CD8-positive, alpha-beta memory T cell (primary cell): ENCODE measurements around the gene PDPR. TPM values are rescaled to one million over a fixed set of nuclear protein-coding genes. Genes with fewer than 3 reads are reported as not detected.
A peak's percentile ranks its signal among the peaks of the same experiment; 100 is the strongest.
"Not testable (repeated sequence)": the region's sequence is repeated elsewhere in the genome, so short reads cannot be mapped to it uniquely, and the experiment has no call there.

Source experiments
- CTCF ChIA-PET: fragments of 350-600 bp; sonication (Branson Sonifier 250); formaldehyde crosslinking; loops from one replicate; lab custom pipeline; 2021; ENCODE audit warnings: antibody characterized with exemption; lab: Charles Lee
- POLR2A ChIA-PET: fragments of 350-600 bp; sonication (Branson Sonifier 250); formaldehyde crosslinking; loops from one replicate; lab custom pipeline; 2021; ENCODE audit warnings: antibody characterized with exemption; lab: Charles Lee
- DNase-seq, 5 donors: peaks; one replicate each; pipeline versions ENCODE4 v3.0.0 to v3.0.0-alpha.2; 2020 to 2022; ENCODE audit warnings: mixed read lengths in 1 of 5
- H3K27ac ChIP-seq: one replicate; pipeline ENCODE4 v1.7.0; 2013; ENCODE audit warnings: low read depth, mild to moderate bottlenecking, low read length, moderate library complexity
- H3K27me3 ChIP-seq: 2 replicates; pipeline ENCODE4 v1.7.0; 2013; ENCODE audit warnings: low read length, mild to moderate bottlenecking; ENCODE audit not compliant: insufficient read depth, poor library complexity, severe bottlenecking
- H3K36me3 ChIP-seq: 2 replicates; pipeline ENCODE4 v1.7.0; 2013; ENCODE audit warnings: mild to moderate bottlenecking, low read length, moderate library complexity; ENCODE audit not compliant: insufficient read depth
- H3K4me1 ChIP-seq: 2 replicates; pipeline ENCODE4 v1.7.0; 2013; ENCODE audit warnings: mild to moderate bottlenecking, low read length, moderate library complexity; ENCODE audit not compliant: insufficient read depth
- H3K4me3 ChIP-seq: 2 replicates; pipeline ENCODE4 v1.7.0; 2013; ENCODE audit warnings: mild to moderate bottlenecking, low read length
- H3K9me3 ChIP-seq: 2 replicates; pipeline ENCODE4 v1.7.0; 2013; ENCODE audit warnings: mild to moderate bottlenecking, low read length
- H3K27ac Mint-ChIP-seq, 8 donors: one replicate each; pipeline ENCODE4 v1.8.0; 2020 to 2021; ENCODE audit warnings: mixed read lengths in 8 of 8, mild to moderate bottlenecking in 6 of 8, inconsistent platforms in 3 of 8, moderate library complexity in 3 of 8
- H3K27me3 Mint-ChIP-seq, 2 donors: one replicate each; pipeline ENCODE4 v1.8.0; 2020 to 2021; ENCODE audit warnings: mixed read lengths in 2 of 2, mild to moderate bottlenecking in 1 of 2, moderate library complexity in 1 of 2
- H3K36me3 Mint-ChIP-seq, 3 donors: one replicate each; pipeline ENCODE4 v1.8.0; 2020 to 2021; ENCODE audit warnings: mixed read lengths in 3 of 3, inconsistent platforms in 1 of 3, mild to moderate bottlenecking in 1 of 3
- H3K4me1 Mint-ChIP-seq, 3 donors: one replicate each; pipeline ENCODE4 v1.8.0; 2020 to 2021; ENCODE audit warnings: mixed read lengths in 3 of 3, inconsistent platforms in 1 of 3, mild to moderate bottlenecking in 1 of 3
- H3K4me3 Mint-ChIP-seq, 7 donors: one replicate each; pipeline ENCODE4 v1.8.0; 2020 to 2021; ENCODE audit warnings: mixed read lengths in 7 of 7, mild to moderate bottlenecking in 6 of 7, moderate library complexity in 4 of 7, inconsistent platforms in 2 of 7
- H3K9me3 Mint-ChIP-seq, 5 donors: one replicate each; pipeline ENCODE4 v1.8.0; 2020 to 2022; ENCODE audit warnings: mixed read lengths in 5 of 5, mild to moderate bottlenecking in 3 of 5, moderate library complexity in 2 of 5, inconsistent platforms in 1 of 5
- polyA plus RNA-seq: library from polyadenylated mRNA; unstranded; fragments of 300-500 nt; fragmentation: Illumina TruSeq; gene quantifications from one replicate; pipeline ENCODE4 v1.2.3, GENCODE V29; 2021
- total RNA-seq, 2 experiments: library from RNA; stranded (reverse); gene quantifications; one replicate each; pipeline ENCODE4 v1.2.3, GENCODE V29; 2021

PDPR gene
- total and polyA plus RNA-seq, 3 experiments from 2014 or later: 11.5 to 21.8 (median 21.1) TPM

GRCh38 chr16:70204010-70204409 lies 89.9 kb downstream of the PDPR start:
- H3K4me1 Mint-ChIP-seq, H3K36me3 ChIP-seq, H3K9me3 Mint-ChIP-seq, H3K27ac ChIP-seq, H3K4me3 Mint-ChIP-seq, H3K27me3 Mint-ChIP-seq, POLR2A ChIA-PET, H3K27ac Mint-ChIP-seq, H3K4me1 ChIP-seq, DNase-seq, CTCF ChIA-PET, H3K4me3 ChIP-seq, H3K9me3 ChIP-seq, H3K27me3 ChIP-seq: not testable (repeated sequence)
- H3K36me3 Mint-ChIP-seq: peaks cover 0 to 16% (median 3%) of the 10 kb centered on the region in 3 donors

DNA sequence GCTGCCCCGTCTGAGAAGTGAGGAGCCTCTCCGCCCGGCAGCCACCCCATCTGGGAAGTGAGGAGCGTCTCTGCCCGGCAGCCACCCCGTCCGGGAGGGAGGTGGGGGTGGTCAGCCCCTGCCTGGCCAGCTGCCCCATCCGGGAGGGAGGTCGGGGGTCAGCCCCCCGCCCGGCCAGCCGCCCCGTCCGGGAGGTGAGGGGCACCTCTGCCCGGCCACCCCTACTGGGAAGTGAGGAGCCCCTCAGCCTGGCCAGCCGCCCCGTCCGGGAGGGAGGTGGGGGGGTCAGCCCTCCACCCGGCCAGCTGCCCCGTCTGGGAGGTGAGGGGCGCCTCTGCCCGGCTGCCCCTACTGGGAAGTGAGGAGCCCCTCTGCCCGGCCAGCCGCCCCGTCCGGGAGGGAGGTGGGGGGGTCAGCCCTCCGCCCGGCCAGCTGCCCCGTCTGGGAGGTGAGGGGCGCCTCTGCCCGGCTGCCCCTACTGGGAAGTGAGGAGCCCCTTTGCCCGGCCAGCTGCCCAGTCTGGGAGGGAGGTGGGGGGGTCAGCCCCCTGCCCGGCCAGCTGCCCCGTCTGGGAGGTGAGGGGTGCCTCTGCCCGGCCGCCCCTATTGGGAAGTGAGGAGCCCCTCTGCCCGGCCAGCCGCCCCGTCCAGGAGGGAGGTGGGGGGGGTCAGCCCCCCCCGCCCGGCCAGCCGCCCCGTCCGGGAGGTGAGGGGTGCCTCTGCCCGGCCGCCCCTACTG lies 90.7 kb downstream of the PDPR start:
- H3K4me1 ChIP-seq, H3K4me3 Mint-ChIP-seq, H3K4me3 ChIP-seq, H3K9me3 ChIP-seq, H3K9me3 Mint-ChIP-seq, DNase-seq, H3K27me3 ChIP-seq, H3K27ac Mint-ChIP-seq, CTCF ChIA-PET, POLR2A ChIA-PET, H3K27ac ChIP-seq, H3K36me3 ChIP-seq, H3K27me3 Mint-ChIP-seq, H3K4me1 Mint-ChIP-seq: not testable (repeated sequence)
- H3K36me3 Mint-ChIP-seq: peaks cover 0 to 21% (median 3%) of the 10 kb centered on the region in 3 donors

GRCh38 chr16:70206382-70206781 lies 92.2 kb downstream of the PDPR start:
- H3K36me3 Mint-ChIP-seq: peaks cover 0 to 31% (median 3%) of the 10 kb centered on the region in 3 donors
- H3K9me3 Mint-ChIP-seq, H3K27ac ChIP-seq, H3K27me3 Mint-ChIP-seq, H3K4me1 ChIP-seq, H3K36me3 ChIP-seq, H3K9me3 ChIP-seq, H3K4me3 ChIP-seq, POLR2A ChIA-PET, CTCF ChIA-PET, H3K4me1 Mint-ChIP-seq, DNase-seq, H3K27me3 ChIP-seq, H3K4me3 Mint-ChIP-seq: not testable (repeated sequence)
- H3K27ac Mint-ChIP-seq: peak overlapping the region in 1 of 8 donors; percentile 16

Other genes starting within 250 kb of the PDPR start
- gene CLEC18A, start 163.0 kb upstream of the PDPR start, total RNA-seq: under 1 TPM; 0.13 to 0.24 TPM
- not detected for gene CLEC18A, start 163.0 kb upstream of the PDPR start, polyA plus RNA-seq
- under 1 TPM; 0.42 to 0.79 TPM for gene CLEC18C, start 59.5 kb downstream of the PDPR start, total RNA-seq
- gene CLEC18C, start 59.5 kb downstream of the PDPR start, polyA plus RNA-seq: not detected
- gene EXOSC6, start 137.6 kb downstream of the PDPR start, total RNA-seq: 10 to 100 TPM; 43.1 to 44.5 TPM
- gene EXOSC6, start 137.6 kb downstream of the PDPR start, polyA plus RNA-seq: 14.3 TPM
- gene AARS1, start 175.2 kb downstream of the PDPR start, total RNA-seq: 100 to 1,000 TPM; 135 to 136 TPM
- 38.6 TPM for gene AARS1, start 175.2 kb downstream of the PDPR start, polyA plus RNA-seq
- gene DDX19B, start 184.9 kb downstream of the PDPR start, total RNA-seq: 10 to 100 TPM; 36.0 to 38.8 TPM
- 52.9 TPM for gene DDX19B, start 184.9 kb downstream of the PDPR start, polyA plus RNA-seq
- gene DDX19A, start 232.6 kb downstream of the PDPR start, total RNA-seq: 10 to 100 TPM; 73.6 to 76.1 TPM
- gene DDX19A, start 232.6 kb downstream of the PDPR start, polyA plus RNA-seq: 45.3 TPM